Activated naive CD4-positive, alpha-beta T cell treated with anti-CD3 and anti-CD28 coated beads for 36 hours (primary cell): Measurements from ENCODE around the gene KCNAB1. TPM values are rescaled to one million over a fixed set of nuclear protein-coding genes. Genes with fewer than 3 reads are reported as not detected.

Experiments
- CTCF ChIA-PET: fragments of 350-600 bp; sonication (Branson Sonifier 250); formaldehyde crosslinking; loops from one replicate; lab custom pipeline; 2021; ENCODE audit warnings: antibody characterized with exemption; lab: Charles Lee
- DNase-seq: peaks from one replicate; pipeline ENCODE4 v3.0.0-alpha.2; 2020
- H3K27ac Mint-ChIP-seq: one replicate; pipeline ENCODE4 v1.8.0; 2021; ENCODE audit warnings: mild to moderate bottlenecking, mixed read lengths
- H3K27me3 Mint-ChIP-seq: one replicate; pipeline ENCODE4 v1.8.0; 2021; ENCODE audit warnings: low read depth, mixed read lengths
- H3K36me3 Mint-ChIP-seq: one replicate; pipeline ENCODE4 v1.8.0; 2021; ENCODE audit warnings: low read depth, mixed read lengths
- H3K4me1 Mint-ChIP-seq: one replicate; pipeline ENCODE4 v1.8.0; 2021; ENCODE audit warnings: low read depth, mixed read lengths
- H3K4me3 Mint-ChIP-seq: one replicate; pipeline ENCODE4 v1.8.0; 2021; ENCODE audit warnings: mild to moderate bottlenecking, moderate library complexity, mixed read lengths
- H3K9me3 Mint-ChIP-seq: one replicate; pipeline ENCODE4 v1.8.0; 2021; ENCODE audit warnings: mixed read lengths
- intact Hi-C: fragments of 100-400 bp; cut with micrococcal nuclease; formaldehyde crosslinking; loops from one replicate; pipeline ENCODE4 v1.15.1; 2023
- total RNA-seq, 2 experiments: library from RNA; stranded (reverse); gene quantifications; one replicate each; pipeline ENCODE4 v1.2.3, GENCODE V29; 2021

The KCNAB1 gene
- total RNA-seq, 2 experiments from 2014 or later, result not detected

- H3K4me1 Mint-ChIP-seq, result peaks cover 11% of the 10 kb centered on the region
- no peaks in the 10 kb centered on the region for H3K9me3 Mint-ChIP-seq
- no peak overlapping the region for H3K4me3 Mint-ChIP-seq
- CTCF ChIA-PET, result interaction anchor here (1.4 kb wide), 1 partner anchor 346 kb away, joined by 3 read pairs; no protein-coding TSS in a partner anchor
- H3K36me3 Mint-ChIP-seq, result no peaks in the 10 kb centered on the region
- H3K27ac Mint-ChIP-seq, result no peak overlapping the region
- no peak for DNase-seq
- peaks cover 8% of the 10 kb centered on the region for H3K27me3 Mint-ChIP-seq
- intact Hi-C loops, result no loop called here
Measured at GRCh38 chr3:156163848-156164247, 43.5 kb downstream of the KCNAB1 start.

DNA sequence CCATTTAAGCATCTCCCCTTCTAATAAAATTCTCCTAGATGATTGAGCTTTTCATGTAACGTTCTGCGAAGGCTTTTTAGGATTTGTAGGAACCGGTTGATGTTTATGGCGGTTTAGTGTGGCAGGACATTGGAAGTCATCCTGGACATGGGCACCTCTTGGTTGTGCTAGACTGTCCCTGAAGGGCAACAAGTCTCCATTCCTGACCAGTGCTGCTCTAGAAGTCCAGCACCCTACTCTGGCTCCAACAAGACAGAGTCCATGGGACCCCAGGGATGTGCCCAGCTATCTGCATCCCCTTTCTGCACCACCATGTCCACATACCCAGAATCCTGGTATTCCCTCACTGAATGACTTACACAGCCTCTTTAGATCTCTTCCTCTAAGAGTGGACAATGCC is 46.4 kb downstream of the KCNAB1 start:
- DNase-seq, result no peak
- no peaks in the 10 kb centered on the region for H3K9me3 Mint-ChIP-seq
- H3K36me3 Mint-ChIP-seq, result no peaks in the 10 kb centered on the region
- intact Hi-C loops, result no loop called here
- CTCF ChIA-PET, result interaction anchor here (1.6 kb wide), 1 partner anchor 14 kb away, joined by 5 read pairs; no protein-coding TSS in a partner anchor
- H3K4me3 Mint-ChIP-seq, result no peak overlapping the region
- no peaks in the 10 kb centered on the region for H3K4me1 Mint-ChIP-seq
- H3K27ac Mint-ChIP-seq, result no peak overlapping the region
- H3K27me3 Mint-ChIP-seq, result peaks cover 15% of the 10 kb centered on the region

DNA sequence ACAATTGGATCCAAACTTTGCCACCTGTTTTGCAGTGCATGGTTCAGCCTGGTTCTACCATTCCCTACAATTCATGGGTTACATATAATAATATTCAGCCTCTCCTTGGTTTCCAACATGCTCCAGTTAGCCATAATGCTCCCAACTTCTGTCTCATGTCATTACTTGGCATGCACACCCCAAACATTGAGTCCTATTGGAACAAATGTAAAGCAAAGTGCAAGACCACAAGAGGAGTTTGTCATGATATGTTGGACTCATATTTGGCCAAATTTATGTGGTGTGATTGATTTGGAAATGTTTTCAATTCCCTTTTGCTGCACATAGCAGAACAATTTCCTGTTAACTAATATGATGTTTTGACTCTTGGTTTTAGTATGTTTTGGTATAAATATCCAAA is 50.2 kb downstream of the KCNAB1 start:
- Mint-ChIP-seq H3K4me3 (no peak overlapping the region), H3K4me1 (no peaks in the 10 kb centered on the region), H3K36me3 (no peaks in the 10 kb centered on the region), H3K9me3 (no peaks in the 10 kb centered on the region), H3K27ac (no peak overlapping the region), H3K27me3 (peaks cover 15% of the 10 kb centered on the region)
- no peak for DNase-seq
- intact Hi-C loops, result no loop called here
- CTCF ChIA-PET, result interaction anchor here (0.7 kb wide), 1 partner anchor 163 kb away, joined by 5 read pairs; no protein-coding TSS in a partner anchor

DNA sequence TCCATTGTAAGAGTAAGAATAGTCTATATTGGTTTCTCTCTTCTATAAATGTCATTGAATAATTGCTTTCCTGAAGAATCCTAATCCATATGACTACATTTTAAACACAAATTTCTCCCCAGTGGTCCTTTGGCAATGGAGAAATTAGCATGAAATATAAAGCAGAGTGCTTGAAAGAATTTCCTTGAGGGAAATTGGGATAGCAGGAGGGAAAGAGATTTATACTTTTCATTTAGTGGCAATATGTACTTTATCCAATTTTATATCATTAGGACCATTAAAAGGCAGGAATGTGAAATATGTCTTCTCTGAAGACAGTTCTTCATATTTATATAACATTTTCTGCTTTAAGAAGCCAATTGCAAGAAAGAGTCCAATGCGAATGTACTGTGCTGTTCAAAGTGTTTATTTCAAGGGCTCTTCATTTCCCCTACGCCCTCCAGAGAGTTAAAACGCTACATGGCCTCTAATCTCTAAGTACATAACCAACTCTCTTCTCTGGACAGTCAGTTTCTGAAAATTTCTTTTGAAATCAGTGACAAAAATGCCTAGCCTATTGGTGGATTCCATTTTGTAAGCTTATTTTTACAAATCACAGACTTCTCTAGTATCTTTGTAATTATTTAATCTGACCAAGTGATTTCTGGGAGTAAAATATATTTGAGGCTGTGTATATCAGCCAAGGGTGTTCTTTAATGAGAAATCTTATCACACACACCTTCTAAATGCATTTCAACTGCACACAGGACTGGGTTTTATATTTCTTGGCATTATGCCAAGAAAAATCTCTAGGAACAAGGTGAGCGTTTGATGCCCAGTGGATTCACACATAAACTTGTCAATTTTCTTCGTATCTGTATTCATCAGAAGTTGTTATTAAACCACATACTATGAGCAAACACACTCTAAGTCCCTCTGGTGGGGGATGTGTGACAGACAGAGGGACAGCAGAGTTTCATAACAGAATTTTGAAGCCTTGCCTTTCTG is 51.2 kb downstream of the KCNAB1 start:
- H3K36me3 Mint-ChIP-seq, result no peaks in the 10 kb centered on the region
- H3K4me1 Mint-ChIP-seq, result no peaks in the 10 kb centered on the region
- intact Hi-C loops, result no loop called here
- CTCF ChIA-PET, result no interaction called here
- H3K27ac Mint-ChIP-seq, result no peak overlapping the region
- H3K4me3 Mint-ChIP-seq, result no peak overlapping the region
- no peak for DNase-seq
- H3K9me3 Mint-ChIP-seq, result no peaks in the 10 kb centered on the region
- H3K27me3 Mint-ChIP-seq, result peaks cover 15% of the 10 kb centered on the region

- H3K9me3 Mint-ChIP-seq, result no peaks in the 10 kb centered on the region
- peaks cover 9% of the 10 kb centered on the region for H3K27me3 Mint-ChIP-seq
- CTCF ChIA-PET, result no interaction called here
- no peak overlapping the region for H3K27ac Mint-ChIP-seq
- no peak overlapping the region for H3K4me3 Mint-ChIP-seq
- no peak for DNase-seq
- H3K4me1 Mint-ChIP-seq, result no peaks in the 10 kb centered on the region
- no peaks in the 10 kb centered on the region for H3K36me3 Mint-ChIP-seq
- intact Hi-C loops, result no loop called here
Measured at GRCh38 chr3:156172536-156172935, 52.2 kb downstream of the KCNAB1 start.

DNA sequence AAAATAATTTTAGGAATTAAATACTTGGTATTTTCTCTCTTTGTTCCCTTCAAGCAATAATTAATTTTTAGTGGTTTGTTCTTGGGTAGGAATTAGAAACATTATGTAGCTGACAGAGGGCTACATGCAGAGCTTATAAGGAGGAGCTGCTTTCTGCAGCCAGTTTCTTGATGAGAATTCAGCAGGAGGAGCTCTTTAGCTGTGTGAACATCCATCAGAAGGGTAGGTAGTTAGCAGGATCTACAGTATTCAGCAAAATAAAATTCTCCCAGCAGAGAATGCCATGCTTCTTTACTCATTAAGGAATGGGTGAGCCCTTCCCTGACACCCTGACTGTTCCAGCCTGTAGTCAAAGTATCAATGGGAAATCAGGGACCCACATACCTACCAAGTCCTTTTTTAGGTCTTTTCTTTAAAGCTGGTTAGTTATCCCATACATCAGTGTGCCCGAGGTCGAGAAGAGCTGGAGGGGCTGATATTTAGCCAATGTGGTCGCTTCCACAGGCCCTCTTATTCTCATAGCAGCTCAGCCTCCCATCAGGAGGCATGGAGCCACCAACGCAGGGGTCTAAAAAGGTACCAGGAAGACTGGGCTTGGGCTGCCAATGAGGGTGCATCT is 54.0 kb downstream of the KCNAB1 start:
- Mint-ChIP-seq H3K27ac (no peak overlapping the region), H3K36me3 (no peaks in the 10 kb centered on the region), H3K27me3 (peaks cover 10% of the 10 kb centered on the region), H3K4me1 (no peaks in the 10 kb centered on the region), H3K4me3 (no peak overlapping the region), H3K9me3 (no peaks in the 10 kb centered on the region)
- no peak for DNase-seq
- intact Hi-C loops, result no loop called here
- CTCF ChIA-PET, result interaction anchor here (0.6 to 1.2 kb wide), 5 partner anchors 131 to 862 kb away, joined by 3 to 4 read pairs (median 4); no protein-coding TSS in a partner anchor

DNA sequence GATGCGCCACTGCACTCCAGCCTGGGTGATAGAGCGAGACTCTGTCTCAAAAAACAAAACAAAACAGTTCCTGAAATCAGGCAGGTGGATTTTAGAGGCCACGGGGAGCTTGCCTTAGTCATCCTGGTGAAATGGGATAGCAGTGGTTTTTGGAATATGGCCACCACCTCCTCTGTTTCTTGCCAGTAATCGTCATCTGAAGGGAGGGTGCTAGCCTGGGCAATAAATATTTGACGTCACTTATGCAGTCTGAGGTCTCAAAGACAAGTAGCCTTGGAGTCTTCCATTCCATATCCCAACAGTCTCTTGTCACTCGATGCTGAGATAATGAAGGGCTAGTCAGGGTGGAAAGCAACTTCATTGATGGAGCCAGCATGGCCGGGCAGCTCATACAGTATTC is 55.2 kb downstream of the KCNAB1 start:
- intact Hi-C loops, result no loop called here
- no peak overlapping the region for H3K27ac Mint-ChIP-seq

DNA sequence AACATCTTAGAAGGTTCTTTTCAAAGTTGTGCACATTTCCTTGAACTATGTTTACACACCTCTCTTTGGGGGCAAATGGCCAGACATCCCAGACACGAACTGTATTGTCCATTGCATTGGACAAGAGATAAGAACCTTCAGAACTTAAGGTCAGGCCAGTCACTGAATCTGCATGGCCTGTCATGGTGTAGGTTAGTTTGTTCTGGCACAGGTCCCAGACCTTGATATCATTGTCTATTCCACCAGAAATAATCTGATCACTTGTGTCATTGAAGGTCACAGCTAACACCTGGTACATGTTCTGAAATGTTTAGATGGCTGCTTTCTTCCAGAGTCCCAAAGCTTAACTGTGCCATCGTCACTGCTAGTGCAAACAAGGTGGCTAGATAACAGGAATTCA is 55.7 kb downstream of the KCNAB1 start:
- no peaks in the 10 kb centered on the region for H3K9me3 Mint-ChIP-seq
- CTCF ChIA-PET, result interaction anchor here (0.6 kb wide), 1 partner anchor 90 kb away, joined by 3 read pairs; no protein-coding TSS in a partner anchor
- peaks cover 2% of the 10 kb centered on the region for H3K27me3 Mint-ChIP-seq
- H3K36me3 Mint-ChIP-seq, result no peaks in the 10 kb centered on the region
- no peak overlapping the region for H3K4me3 Mint-ChIP-seq
- no peaks in the 10 kb centered on the region for H3K4me1 Mint-ChIP-seq
- no peak overlapping the region for H3K27ac Mint-ChIP-seq
- intact Hi-C loops, result no loop called here
- DNase-seq, result no peak

More for the DNA sequence above, 55.2 kb downstream of the KCNAB1 start:
- Mint-ChIP-seq H3K9me3 (no peaks in the 10 kb centered on the region), H3K27me3 (peaks cover 3% of the 10 kb centered on the region), H3K4me1 (no peaks in the 10 kb centered on the region), H3K36me3 (no peaks in the 10 kb centered on the region), H3K4me3 (no peak overlapping the region)
- CTCF ChIA-PET, result interaction anchor here (0.6 kb wide), 1 partner anchor 91 kb away, joined by 3 read pairs; no protein-coding TSS in a partner anchor
- DNase-seq, result no peak

- Mint-ChIP-seq H3K36me3 (no peaks in the 10 kb centered on the region), H3K9me3 (no peaks in the 10 kb centered on the region), H3K27ac (no peak overlapping the region), H3K4me1 (no peaks in the 10 kb centered on the region), H3K4me3 (no peak overlapping the region), H3K27me3 (peaks cover 2% of the 10 kb centered on the region)
- no peak for DNase-seq
- intact Hi-C loops, result no loop called here
- CTCF ChIA-PET, result no interaction called here
Measured at GRCh38 chr3:156176629-156177210, 56.3 kb downstream of the KCNAB1 start.

DNA sequence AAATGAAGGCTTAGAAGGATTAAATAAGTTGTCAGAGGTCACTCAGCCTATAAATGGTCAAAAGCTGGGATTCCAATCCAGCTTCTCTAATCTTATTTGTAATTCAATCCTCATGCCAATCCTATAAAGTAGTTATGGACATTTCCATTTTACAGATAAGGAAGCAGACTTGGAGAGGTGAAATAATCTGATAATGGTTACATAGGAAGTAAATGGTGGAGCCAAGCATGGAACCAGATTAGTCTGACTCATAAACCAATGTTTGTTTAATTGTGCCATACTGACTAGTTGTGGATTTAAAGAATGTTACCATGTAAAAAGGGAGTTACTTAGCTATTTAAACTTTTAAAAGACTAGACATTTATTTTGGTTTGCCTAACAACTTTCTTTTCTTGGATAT is 59.7 kb downstream of the KCNAB1 start:
- H3K4me3 Mint-ChIP-seq, result no peak overlapping the region
- intact Hi-C loops, result no loop called here
- no peaks in the 10 kb centered on the region for H3K36me3 Mint-ChIP-seq
- no peaks in the 10 kb centered on the region for H3K9me3 Mint-ChIP-seq
- no peak overlapping the region for H3K27ac Mint-ChIP-seq
- CTCF ChIA-PET, result no interaction called here
- no peaks in the 10 kb centered on the region for H3K4me1 Mint-ChIP-seq
- DNase-seq, result no peak
- H3K27me3 Mint-ChIP-seq, result peaks cover 2% of the 10 kb centered on the region

- intact Hi-C loops, result no loop called here
- H3K4me3 Mint-ChIP-seq, result no peak overlapping the region
- no peaks in the 10 kb centered on the region for H3K9me3 Mint-ChIP-seq
- no peaks in the 10 kb centered on the region for H3K4me1 Mint-ChIP-seq
- H3K27ac Mint-ChIP-seq, result no peak overlapping the region
- H3K27me3 Mint-ChIP-seq, result peaks cover 2% of the 10 kb centered on the region
- peak; percentile 5 for DNase-seq
- CTCF ChIA-PET, result no interaction called here
- H3K36me3 Mint-ChIP-seq, result no peaks in the 10 kb centered on the region
Measured at GRCh38 chr3:156181509-156181908, 61.1 kb downstream of the KCNAB1 start.

DNA sequence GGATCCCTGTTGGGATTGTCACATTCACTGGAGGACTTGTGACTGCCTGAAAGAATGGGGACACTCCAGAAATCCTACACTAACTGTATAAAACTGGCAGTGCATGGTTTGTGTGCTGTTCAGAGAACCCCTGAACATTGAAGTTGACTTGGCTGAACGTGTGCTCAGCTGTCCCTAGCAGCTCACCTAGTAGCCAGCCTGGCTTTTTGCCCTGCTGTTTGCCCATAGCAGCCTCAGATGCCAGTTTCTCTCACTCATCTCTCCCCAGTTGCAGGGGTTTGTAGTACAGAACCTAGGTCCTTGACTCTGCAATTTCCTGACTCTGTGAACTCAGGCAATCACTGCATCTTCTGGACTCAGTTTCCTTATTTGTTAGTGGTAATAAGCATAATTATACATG is 63.0 kb downstream of the KCNAB1 start:
- H3K4me1 Mint-ChIP-seq, result no peaks in the 10 kb centered on the region
- no peak for DNase-seq
- CTCF ChIA-PET, result no interaction called here
- H3K36me3 Mint-ChIP-seq, result no peaks in the 10 kb centered on the region
- H3K9me3 Mint-ChIP-seq, result no peaks in the 10 kb centered on the region
- intact Hi-C loops, result no loop called here
- H3K27me3 Mint-ChIP-seq, result no peaks in the 10 kb centered on the region
- no peak overlapping the region for H3K4me3 Mint-ChIP-seq
- no peak overlapping the region for H3K27ac Mint-ChIP-seq
